Activated naive CD4-positive, alpha-beta T cell (primary cell): Measurements from ENCODE around the gene SLC25A25.
"Not testable (repeated sequence)": the region's sequence is repeated elsewhere in the genome, so short reads cannot be mapped to it uniquely, and the experiment has no call there.

Experiments
- DNase-seq, 4 experiments: peaks; one replicate each; lab custom pipeline; 2025; lab: John Stamatoyannopoulos, UW

The SLC25A25 gene

GRCh38 chr9:128124873-128125579 lies 57.0 kb downstream of the SLC25A25 start:
- DNase-seq, result peak in 2 of 4 experiments; percentile 18 to 40

DNA sequence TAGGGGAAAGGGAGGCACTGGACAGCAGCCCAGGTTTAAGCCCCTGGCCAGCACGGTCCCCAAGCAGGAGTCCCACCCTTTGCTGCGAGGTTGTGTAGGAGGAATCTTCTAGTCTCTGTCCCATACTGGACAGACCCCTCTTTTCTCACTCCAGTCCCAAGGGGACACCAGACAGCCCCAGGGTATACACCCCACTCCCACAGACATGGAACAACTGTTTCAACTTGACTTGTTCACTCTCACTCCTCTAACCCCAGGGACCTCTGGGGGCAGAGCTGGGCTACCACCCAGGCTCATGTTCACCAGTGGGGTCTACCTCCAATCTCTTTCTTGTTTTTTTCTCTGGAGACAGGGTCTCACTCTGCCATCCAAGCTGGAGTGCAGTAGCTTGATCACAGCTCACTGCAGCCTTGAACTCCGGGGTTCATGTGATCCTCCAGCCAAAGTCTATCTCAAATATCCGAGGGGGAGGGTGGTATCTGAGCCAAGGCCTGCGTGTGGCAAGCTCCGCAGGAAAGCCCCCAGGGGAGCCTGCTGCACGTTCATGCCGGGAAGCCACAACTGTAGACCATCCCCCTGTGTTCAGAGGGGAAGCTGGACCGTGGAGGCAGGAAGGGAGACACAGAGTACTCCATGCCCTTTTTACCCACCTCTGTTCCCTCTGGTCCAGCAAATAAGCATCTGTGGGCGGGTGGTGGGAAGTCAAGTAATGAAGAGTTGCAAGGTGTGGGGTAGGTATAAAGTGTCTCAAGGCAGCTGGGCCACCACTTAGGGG lies 57.7 kb downstream of the SLC25A25 start:
- no peak for DNase-seq

DNA sequence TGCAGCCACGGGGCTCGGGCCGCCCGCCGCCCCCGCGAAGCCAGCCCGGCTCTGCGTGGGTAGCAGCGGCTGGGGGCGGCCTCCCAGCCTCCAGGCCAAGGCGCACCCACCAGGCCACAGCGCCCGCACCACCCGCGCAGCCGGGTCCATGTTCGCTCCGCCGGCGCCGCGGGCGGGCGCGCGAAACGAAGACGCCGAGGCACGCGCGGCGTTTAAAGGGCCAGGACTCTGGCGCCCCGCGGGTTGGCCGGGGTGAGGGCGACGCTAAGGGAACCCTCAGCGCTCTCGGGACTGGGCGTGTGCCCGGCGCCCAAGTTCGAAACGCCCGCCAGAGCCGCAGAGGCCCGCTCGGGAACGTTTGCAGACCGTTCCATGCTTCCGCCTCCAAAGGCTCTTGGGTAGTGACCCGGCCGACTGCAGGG lies 59.5 kb downstream of the SLC25A25 start, which contains the start of gene PTGES2:
TSS of gene PTGES2 (minus strand) at position 162 of the 422 bp plus-strand sequence. CDS start at position 150, 12 bp downstream.
- DNase-seq, result peak; percentile 43 to 75 (median 54)

DNA sequence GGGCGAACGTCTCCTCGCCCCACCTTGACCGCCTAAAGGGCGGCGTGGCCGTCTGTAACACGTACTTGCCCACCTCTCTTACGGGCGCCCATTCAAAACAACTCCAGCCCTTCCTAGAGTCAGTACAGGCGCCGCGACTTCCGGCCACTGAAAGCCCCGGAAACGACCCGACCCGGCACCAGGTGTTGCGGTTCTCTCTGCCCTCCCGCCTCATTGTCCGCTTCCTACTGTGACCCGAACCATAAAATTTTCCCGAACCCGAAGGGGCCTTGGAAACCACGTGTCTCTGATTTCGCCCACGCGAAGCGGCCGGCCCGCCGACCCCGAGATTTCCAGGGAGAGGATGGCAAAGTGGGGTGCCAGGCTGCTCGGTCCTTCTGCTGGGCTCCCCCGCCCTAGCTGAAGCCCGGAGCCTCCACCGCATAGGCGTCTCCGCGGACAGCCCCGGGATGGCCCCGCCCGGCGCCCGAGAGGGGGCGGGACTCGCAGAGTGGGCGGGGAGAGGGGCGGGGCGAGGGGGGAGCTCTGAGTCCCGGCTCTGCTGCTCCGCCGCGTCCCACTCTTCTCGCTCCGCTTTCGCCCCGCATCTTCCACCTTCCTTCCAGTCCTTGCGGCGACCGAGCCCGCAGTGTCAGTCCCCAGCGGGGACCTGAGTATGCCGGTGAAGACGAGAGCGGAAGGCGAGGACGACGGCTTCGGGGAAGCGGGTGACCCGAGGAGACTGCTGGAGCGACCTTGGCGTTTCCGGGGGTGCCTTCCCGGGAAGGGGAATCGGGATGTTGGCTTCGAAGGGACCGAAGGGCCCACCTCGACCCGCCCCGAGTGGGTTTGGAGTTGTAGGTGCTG lies 60.2 kb downstream of the SLC25A25 start:
- peak; percentile 77 to 91 (median 85) for DNase-seq

GRCh38 chr9:128128836-128129590 lies 61.0 kb downstream of the SLC25A25 start:
- DNase-seq, result no peak

- DNase-seq, result not testable (repeated sequence)
Measured at GRCh38 chr9:128129976-128130590, 62.1 kb downstream of the SLC25A25 start.

DNA sequence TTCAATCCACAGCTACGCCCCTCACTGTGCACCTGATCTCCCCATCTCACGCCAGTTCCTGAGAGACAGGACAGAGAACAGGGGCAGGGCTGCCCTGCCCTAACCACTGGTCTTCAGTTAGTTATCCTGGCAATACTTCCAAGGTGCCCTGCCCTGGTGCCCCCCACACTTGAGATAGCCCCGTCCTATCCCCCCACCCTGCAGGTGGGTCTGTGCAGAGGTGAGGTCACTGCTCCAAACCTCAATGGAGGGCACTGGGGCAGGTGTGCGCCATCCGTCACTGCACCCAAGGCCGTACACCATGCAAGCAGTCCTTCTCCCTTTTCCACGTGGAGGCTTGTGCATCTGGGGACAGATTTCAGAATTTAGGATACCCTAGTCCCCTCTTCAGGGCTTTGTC lies 62.6 kb downstream of the SLC25A25 start:
- DNase-seq, result not testable (repeated sequence)

DNA sequence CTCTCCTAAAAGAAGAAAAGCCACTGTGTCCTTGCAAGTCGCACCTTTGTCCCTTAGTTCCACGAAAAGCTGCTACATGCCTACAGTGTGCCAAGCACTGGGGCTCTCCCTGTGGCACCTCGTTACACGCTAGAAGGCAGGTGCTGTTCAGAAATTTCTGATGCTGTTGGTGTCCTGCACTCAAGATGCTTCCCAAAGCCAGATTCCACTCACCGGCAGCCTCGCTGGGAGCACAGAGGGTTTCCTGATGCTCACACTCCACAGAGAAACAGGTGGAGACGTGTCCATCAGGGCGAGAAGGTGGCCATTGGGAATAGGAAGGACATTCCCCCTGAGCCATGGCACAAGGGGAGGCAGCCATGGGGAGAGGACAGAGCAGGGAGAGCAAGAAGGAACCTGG lies 63.3 kb downstream of the SLC25A25 start:
- DNase-seq, result not testable (repeated sequence)

DNA sequence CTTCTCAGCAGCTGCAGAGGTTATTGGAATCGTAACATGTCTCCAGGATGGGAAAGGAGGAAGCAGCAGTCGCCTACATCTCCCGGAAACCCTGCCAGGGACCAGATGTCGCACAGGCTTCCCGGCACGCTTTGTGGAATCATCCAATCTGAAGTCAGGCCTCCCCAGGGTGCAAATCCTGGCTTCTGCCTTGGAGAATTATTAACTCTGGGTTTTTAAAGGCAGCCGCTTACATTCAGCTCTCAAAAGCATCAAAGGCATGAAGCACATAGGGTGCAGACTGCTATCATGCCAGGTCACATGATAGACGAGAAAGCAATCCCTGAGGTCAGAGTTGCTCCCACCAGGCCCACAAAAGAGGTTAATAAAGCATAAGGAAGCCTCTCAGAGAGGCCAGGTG lies 64.1 kb downstream of the SLC25A25 start:
- not testable (repeated sequence) for DNase-seq

DNA sequence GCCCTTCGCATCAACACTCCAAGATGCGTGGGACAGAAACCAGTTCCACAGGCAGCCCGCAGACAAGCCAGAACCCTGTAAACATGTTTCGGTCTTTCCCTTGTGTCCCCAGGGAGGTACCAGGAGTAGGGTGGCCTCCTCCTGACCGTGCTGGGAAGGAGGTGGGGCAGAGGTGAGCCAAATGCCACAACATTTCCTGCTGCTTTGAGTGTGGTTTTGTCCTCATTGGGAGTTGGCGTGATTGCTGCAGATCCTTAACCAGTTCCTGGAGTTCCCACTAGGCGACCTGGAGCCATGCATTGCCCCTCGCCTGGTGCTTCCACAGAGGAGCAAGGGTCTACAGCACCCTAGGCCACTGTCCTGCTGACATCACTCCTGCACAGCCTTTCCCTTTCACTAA lies 67.5 kb downstream of the SLC25A25 start:
- DNase-seq, result not testable (repeated sequence)

DNA sequence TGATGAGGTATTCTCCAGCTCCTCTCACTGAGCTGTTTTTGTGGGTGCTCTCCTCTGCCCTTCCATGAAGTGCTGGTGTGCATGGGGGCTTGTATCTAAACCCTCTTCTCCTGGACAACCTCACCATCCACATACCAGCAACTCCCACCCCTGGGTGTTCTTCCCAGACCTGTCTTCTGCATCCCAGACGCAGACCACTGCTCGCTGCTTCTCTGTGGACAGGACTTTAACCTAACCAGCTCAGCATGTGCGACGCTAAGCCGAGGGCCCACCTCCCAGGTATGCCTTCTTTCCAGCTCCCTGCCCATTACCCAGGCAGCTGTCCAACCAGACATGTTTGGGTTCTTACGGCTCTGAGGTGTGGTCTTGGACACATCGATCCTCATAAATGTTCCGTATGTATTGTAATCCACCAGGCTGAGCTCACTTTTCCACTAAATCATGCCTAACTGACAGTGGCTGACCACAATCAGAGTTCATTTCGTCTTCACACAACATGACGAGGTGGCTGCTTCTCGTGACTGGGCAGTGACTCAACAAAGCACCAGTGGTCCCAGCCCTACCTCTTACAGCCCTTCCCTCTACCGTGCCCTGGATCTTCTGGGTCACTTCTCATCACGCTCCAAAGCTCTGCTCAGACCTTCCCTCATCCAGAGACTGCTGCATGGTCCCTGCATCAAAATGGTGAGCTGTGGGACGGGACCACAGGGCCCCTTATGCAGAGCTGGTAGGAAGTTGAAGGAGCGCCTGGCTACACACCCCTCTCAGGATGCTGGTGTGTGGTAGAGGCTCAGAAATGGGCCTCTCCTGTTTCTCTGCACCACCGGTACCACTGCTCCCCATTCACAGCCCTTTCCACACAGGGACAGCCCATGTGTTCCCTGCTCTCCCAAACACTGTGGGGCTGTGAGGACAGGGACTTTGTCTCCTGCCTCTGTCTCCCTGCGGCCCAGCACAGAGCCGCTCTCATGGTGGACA lies 69.1 kb downstream of the SLC25A25 start:
- no peak for DNase-seq

DNA sequence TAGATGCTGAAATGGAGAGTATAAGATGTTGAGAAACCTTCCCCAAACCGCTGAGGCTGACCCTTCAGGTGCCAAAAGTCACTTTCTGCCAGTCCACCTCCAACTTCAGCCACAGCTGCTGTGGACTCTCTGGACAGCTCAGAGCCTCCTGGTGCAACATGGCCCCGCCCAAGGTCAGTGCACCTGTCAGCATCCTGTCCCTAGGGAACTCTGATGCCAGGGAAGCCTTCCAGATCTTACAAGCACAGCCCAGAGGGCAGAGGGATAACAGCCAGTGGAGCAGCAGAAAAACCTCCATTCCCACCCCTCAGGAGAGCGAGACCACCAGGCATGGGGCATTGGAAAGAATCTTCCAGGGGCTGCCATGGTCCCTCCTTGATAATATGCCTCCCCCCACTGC lies 70.0 kb downstream of the SLC25A25 start:
- DNase-seq, result no peak

DNA sequence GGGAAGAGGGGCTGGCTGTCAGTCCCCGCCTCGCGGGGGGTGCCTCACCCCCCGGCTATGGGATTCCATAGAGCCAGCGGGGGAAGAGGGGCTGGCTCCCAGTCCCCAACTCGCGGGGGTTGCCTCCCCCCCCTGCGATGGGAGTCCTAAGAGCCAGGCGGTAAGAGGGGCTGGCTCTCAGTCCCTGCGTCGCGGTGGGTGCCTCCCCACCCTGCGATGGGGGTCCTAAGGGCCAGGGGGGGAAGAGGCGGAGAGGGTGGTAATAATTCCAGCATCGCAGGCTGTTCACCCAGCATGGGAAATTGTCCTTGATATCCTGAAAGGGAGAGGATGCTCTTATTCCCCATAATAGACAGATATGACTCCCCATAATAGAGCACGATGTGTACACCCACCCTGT lies 71.6 kb downstream of the SLC25A25 start:
- no peak for DNase-seq

GRCh38 chr9:128141604-128142003 lies 73.6 kb downstream of the SLC25A25 start:
- DNase-seq, result no peak

DNA sequence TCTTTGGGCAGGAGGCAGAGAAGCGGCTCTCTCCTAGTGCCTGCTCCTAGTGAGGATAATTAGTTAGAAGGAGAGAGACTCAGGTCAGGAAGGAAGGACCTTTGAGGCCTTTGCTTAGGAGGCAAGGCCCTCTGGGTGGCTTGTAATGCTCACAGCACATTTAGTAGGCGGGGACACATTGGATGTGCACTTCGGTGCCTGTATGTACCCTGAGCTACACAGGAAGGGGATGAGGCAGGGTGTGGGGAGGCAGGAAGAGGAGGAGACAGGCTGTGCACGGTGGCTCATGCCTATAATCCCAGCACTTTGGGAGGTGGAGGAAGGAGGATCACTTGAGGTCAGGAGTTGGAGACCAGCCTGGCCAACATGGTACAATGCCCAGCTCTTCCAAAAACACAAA lies 74.0 kb downstream of the SLC25A25 start:
- no peak for DNase-seq

DNA sequence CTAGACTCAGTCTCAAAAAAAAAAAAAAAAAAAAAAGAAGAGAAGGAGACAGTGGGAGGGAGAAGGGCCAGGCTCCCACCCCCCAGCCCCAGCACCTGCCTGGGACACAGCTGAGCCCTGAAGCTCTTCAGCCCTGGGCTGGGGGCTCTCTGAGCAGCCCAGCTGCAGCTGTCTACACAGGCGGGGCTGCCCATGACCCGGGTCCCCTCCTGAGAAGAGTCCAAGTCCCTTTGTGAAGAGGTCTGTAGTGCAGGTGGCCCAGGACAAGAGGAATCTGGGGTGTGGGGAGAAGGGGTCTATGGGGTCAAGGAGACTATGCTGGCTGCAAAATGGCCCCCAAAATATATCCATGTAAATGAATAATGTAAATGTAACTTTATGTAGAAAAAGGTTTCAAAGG lies 74.6 kb downstream of the SLC25A25 start:
- DNase-seq, result no peak

DNA sequence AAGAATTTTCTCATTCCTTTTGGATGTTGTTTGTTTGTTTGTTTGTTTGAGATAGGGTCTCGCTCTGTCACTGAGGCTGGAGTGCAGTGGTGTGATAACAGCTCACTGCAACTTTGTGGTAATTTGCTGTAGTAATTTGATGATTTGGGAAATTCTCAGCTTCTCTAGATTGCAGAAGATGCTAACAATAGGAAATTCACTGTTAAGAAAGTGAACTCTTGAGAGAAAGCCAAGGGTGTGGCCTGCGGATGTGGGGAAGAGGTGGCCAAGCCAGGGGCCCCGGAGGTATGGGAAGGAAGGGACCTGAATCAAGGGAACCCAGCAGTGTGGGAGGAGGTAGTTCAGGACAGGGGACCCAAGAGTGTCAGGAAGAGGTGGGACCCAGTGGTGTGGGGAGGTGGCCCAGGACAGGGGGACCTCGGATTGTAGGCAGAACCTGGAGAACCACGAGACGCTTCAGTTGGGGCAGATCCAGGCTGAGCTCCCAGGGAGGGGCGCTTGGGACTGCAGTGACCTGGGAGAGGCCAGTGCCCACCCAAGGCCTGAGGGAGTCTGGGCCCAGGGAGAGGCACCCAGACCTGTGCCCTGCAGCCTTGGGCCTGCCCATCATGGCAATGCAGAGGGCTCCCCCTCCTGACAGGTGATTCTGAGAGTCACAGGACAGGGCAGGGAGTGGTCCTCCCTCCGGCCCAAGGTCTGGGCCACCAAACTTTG lies 75.7 kb downstream of the SLC25A25 start:
- DNase-seq, result no peak

GRCh38 chr9:128144239-128145181 lies 76.5 kb downstream of the SLC25A25 start:
- DNase-seq, result no peak
